Medulla oblongata (tissue), 1 donor: ENCODE measurements around the gene EIF4E2.

ENCODE experiments used
- DNase-seq: peaks from one replicate; pipeline ENCODE4 v3.0.0-alpha.2; 2015; ENCODE audit errors: extremely low spot score

EIF4E2 gene

GRCh38 chr2:232550354-232551249, at the start of gene EIF4E2, which contains the start of gene TIGD1:
EIF4E2 (plus strand) TSS chr2:232550689; CDS start chr2:232550725, 36 bp downstream.
TIGD1 (minus strand) TSS chr2:232550557; CDS start chr2:232549882, 675 bp downstream.
- peak; percentile 96 for DNase-seq

GRCh38 chr2:232501331-232501771, 49.1 kb upstream of the EIF4E2 start:
- no peak for DNase-seq

- DNase-seq: no peak
These were observed 48.6 kb upstream of the EIF4E2 start for GRCh38 chr2:232501794-232502390.

- DNase-seq: no peak
These were observed 48.0 kb upstream of the EIF4E2 start for GRCh38 chr2:232502511-232502910.

GRCh38 chr2:232502911-232503808, 47.3 kb upstream of the EIF4E2 start:
- DNase-seq: peak; percentile 34

- no peak for DNase-seq
These were observed 46.6 kb upstream of the EIF4E2 start for GRCh38 chr2:232503809-232504323.

- DNase-seq: no peak
These were observed 46.1 kb upstream of the EIF4E2 start for GRCh38 chr2:232504438-232504837.

- no peak for DNase-seq
These were observed 44.6 kb upstream of the EIF4E2 start for GRCh38 chr2:232505856-232506255.

GRCh38 chr2:232506709-232507108, 43.8 kb upstream of the EIF4E2 start:
- DNase-seq: no peak

GRCh38 chr2:232508251-232508650, 42.2 kb upstream of the EIF4E2 start:
- no peak for DNase-seq

- no peak for DNase-seq
These were observed 39.1 kb upstream of the EIF4E2 start for GRCh38 chr2:232511336-232511890.

GRCh38 chr2:232512602-232513001, 37.9 kb upstream of the EIF4E2 start:
- no peak for DNase-seq

GRCh38 chr2:232513353-232513752, 37.1 kb upstream of the EIF4E2 start:
- DNase-seq: no peak

GRCh38 chr2:232515639-232516038, 34.9 kb upstream of the EIF4E2 start:
- no peak for DNase-seq

- DNase-seq: no peak
These were observed 33.9 kb upstream of the EIF4E2 start for GRCh38 chr2:232516551-232516950.

GRCh38 chr2:232518844-232519243, 31.6 kb upstream of the EIF4E2 start:
- DNase-seq: no peak

- no peak for DNase-seq
These were observed 30.7 kb upstream of the EIF4E2 start, which contains the start of gene PRSS56 for GRCh38 chr2:232519581-232520438. PRSS56 (plus strand) TSS chr2:232520388; CDS start chr2:232520599, 211 bp downstream.

- no peak for DNase-seq
These were observed 30.0 kb upstream of the EIF4E2 start for GRCh38 chr2:232520489-232520888.

GRCh38 chr2:232521098-232521497, 29.4 kb upstream of the EIF4E2 start:
- no peak for DNase-seq

- peak; percentile 28 for DNase-seq
These were observed 28.4 kb upstream of the EIF4E2 start for GRCh38 chr2:232521959-232522622.
